Stimulated activated CD4-positive, alpha-beta T cell treated with anti-CD3 and anti-CD28 coated beads, TNF-alpha, amount 100 ng/mL, for 1 hour (primary cell): ENCODE measurements around the gene MAD2L1BP.
"Not testable (repeated sequence)": the region's sequence is repeated elsewhere in the genome, so short reads cannot be mapped to it uniquely, and the experiment has no call there.

ENCODE experiments used
- DNase-seq, 3 donors: peaks; one replicate each; pipeline ENCODE4 v3.0.0-alpha.2; 2020; ENCODE audit warnings: low read depth in 3 of 3, low spot score in 1 of 3

Gene MAD2L1BP

GRCh38 chr6:43625393-43625992 is 10.1 kb upstream of the MAD2L1BP start:
- DNase-seq = no peak

GRCh38 chr6:43627008-43627825 is 8.4 kb upstream of the MAD2L1BP start:
- DNase-seq = no peak

- DNase-seq = peak in 2 of 3 donors; percentile 19 to 30
Measured at GRCh38 chr6:43628393-43629103, 7.1 kb upstream of the MAD2L1BP start.

GRCh38 chr6:43629104-43629504 is 6.5 kb upstream of the MAD2L1BP start, which contains the start of gene GTPBP2:
TSS of gene GTPBP2 (minus strand) at chr6:43629264. CDS start at chr6:43629162, 102 bp downstream.
- DNase-seq = peak; percentile 87 to 90 (median 87)

GRCh38 chr6:43629505-43630300 is 5.9 kb upstream of the MAD2L1BP start:
- DNase-seq = peak; percentile 69 to 77 (median 69)

- no peak for DNase-seq
Measured at GRCh38 chr6:43630980-43631619, 4.5 kb upstream of the MAD2L1BP start.

- not testable (repeated sequence) for DNase-seq
Measured at GRCh38 chr6:43633002-43633401, 2.6 kb upstream of the MAD2L1BP start.

GRCh38 chr6:43634702-43635303 is 837 bp upstream of the MAD2L1BP start:
- DNase-seq = no peak

- DNase-seq = no peak
Measured at GRCh38 chr6:43636308-43636659, 644 bp downstream of the MAD2L1BP start.

- no peak for DNase-seq
Measured at GRCh38 chr6:43639984-43640800, 4.6 kb downstream of the MAD2L1BP start.

GRCh38 chr6:43644940-43645612 is 9.4 kb downstream of the MAD2L1BP start, which contains the start of gene RSPH9:
TSS of gene RSPH9 (plus strand) at chr6:43645036. CDS start at chr6:43645099, 63 bp downstream.
- peak in 2 of 3 donors; percentile 18 to 52 for DNase-seq

- DNase-seq = no peak
Measured at GRCh38 chr6:43645613-43645964, 9.9 kb downstream of the MAD2L1BP start.

GRCh38 chr6:43647613-43648012 is 12.0 kb downstream of the MAD2L1BP start:
- no peak for DNase-seq

GRCh38 chr6:43648248-43648647 is 12.6 kb downstream of the MAD2L1BP start:
- no peak for DNase-seq

GRCh38 chr6:43652822-43653221 is 17.2 kb downstream of the MAD2L1BP start:
- DNase-seq = not testable (repeated sequence)

GRCh38 chr6:43657221-43657802 is 21.7 kb downstream of the MAD2L1BP start:
- no peak for DNase-seq

- no peak for DNase-seq
Measured at GRCh38 chr6:43658161-43658560, 22.5 kb downstream of the MAD2L1BP start.

- DNase-seq = not testable (repeated sequence)
Measured at GRCh38 chr6:43662948-43663347, 27.3 kb downstream of the MAD2L1BP start.
